Measurements from ENCODE around the gene VSTM2L.

The VSTM2L gene

DNA sequence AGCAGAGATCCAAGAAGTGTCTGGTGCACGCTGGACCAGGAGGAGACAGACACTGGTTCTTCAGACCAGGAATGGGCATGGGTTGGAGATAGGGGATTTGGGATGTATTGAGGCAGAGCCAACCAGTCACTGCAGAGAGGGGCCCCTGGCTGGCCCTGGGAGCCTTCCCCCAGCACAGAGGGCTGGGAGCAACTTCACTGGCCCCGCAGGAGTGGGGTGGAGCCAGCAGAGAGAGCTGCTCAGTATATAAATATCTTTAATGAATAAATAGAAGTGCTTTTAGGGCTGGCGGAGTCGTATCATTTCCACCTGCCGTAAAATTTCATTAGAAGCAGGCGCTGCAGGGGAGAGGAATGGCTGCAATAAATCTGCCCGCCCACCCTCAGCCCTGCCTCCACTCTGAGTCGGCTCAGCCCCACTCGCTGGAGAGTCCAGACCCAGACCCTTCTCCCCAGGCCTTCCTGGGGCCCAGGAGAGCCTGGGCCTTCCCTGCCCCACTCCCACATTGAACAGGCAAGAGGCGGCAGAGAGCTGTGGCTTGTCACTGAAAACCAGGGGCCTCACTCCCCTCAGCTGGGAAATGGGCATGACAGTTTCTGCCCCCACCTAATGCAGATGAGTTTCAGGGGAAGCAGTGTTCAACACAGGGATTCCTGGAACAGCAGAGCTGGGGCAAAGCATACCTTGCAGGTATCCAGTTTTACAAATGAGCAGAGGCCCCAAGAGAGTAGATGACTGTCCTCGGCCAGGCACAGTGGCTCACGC, 23.9 kb upstream of the VSTM2L start:
- H3K4me3 ChIP-seq (ENCODE audit: control insufficient read depth, low read depth, low read length): no peak overlapping the region
- DNase-seq (ENCODE audit: low read depth): no peak
- TF ChIP-seq, protein P1, sequence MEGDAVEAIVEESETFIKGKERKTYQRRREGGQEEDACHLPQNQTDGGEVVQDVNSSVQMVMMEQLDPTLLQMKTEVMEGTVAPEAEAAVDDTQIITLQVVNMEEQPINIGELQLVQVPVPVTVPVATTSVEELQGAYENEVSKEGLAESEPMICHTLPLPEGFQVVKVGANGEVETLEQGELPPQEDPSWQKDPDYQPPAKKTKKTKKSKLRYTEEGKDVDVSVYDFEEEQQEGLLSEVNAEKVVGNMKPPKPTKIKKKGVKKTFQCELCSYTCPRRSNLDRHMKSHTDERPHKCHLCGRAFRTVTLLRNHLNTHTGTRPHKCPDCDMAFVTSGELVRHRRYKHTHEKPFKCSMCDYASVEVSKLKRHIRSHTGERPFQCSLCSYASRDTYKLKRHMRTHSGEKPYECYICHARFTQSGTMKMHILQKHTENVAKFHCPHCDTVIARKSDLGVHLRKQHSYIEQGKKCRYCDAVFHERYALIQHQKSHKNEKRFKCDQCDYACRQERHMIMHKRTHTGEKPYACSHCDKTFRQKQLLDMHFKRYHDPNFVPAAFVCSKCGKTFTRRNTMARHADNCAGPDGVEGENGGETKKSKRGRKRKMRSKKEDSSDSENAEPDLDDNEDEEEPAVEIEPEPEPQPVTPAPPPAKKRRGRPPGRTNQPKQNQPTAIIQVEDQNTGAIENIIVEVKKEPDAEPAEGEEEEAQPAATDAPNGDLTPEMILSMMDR (conservative IDR thresholded peaks at IDR 0.05; ENCODE audit: control insufficient read depth, insufficient read depth, low read depth, low read length): no peak

DNA sequence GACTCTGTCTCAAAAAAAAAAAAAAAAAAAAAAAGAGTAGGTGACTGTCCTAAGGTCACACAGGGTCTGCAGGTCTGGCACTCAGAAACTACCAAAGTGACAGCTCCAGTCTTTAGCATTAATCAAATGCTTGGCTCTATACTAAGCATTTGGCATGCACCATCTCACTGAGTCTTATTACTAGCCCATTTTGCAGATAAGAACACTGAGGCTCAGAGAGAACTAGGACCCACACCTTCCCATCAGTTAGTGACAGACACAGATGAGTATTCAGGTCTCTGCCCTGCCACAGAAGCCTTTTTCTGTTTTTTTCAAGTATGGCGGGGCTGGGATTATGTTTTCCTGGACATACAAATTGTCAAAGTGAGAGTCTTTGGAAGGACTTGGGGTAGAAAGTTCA, 23.1 kb upstream of the VSTM2L start:
- no peak for DNase-seq (ENCODE audit: low read depth)
- TF ChIP-seq, protein P1 (conservative IDR thresholded peaks at IDR 0.05; ENCODE audit: control insufficient read depth, insufficient read depth, low read depth, low read length): no peak
- no peak overlapping the region for H3K4me3 ChIP-seq (ENCODE audit: control insufficient read depth, low read depth, low read length)

DNA sequence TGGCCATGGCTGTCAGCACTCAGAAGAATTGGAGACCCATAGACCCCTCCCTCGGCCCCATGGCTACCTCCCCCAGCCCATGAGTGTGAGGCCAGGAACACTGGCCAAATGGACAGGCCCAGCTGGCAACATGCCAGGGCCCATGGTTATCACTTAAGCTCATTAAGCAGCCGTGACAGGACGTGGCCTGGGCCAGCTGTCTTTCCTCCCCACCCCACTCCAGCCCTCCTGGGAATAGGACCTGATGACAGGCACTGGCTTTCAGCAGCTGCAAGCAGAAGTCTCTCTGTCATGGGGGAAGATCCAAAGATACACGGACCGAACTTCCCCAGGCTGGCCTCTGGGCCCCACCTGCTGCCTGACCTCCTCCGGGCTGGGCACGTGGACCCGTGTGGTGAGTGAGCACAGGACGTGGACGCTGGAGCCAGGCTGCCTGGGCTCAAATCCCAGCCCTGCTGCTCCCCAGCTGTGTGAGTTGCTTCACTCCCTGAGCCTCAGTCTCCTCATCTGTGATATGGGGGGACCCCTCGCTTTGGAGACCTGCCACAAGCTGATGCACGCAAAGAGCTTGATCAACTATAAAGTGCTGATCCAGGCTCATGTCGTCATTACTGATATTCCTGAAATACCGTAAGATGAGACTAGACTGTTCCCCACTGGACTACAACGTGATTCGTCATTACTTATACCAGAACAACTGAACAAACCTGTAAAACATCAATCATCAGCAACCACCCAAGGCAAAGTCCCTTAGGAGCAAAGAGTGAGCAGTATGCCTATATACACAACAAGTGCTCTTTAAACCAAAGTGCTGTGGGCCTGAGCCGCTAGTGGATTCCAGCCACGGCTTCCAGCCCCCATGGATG, 22.0 kb upstream of the VSTM2L start:
- DNase-seq (ENCODE audit: low read depth): peak; percentile 34
- TF ChIP-seq, protein P1 (conservative IDR thresholded peaks at IDR 0.05; ENCODE audit: control insufficient read depth, insufficient read depth, low read depth, low read length): no peak

DNA sequence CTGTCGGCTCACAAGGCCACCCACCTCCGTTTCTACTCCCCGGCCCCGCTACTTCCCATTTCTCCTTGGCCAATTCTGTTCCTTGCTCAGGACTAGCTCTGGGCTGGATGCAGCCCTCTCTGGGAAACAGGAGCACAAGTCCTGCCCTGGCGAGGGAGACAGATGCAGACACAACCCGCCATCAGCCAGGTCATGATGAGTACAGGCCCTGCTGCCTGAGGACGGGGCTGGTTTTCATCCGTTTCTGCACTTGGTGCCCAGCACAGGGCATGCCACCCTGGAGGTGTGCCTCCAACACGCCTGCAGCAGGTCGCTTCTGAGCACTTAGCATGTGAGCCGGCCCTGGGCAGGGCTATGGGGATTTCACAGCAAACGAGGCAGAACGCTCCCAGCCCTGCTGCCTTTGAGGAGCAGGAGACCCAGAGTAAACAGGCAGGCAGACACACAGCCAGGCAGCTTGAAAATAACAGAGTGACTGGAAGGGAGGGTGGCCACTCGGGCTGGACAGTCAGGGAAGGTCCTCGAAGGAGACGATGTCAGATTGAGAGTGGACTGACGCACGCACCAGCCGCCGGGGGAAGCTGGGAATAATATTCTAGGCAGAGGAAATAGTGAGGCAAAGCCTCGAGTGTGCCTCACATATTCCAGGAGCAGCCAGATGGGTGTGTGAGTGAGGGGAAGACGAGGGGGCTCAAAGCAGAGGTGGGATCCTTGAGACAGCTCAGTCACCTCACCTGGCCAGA, 21.2 kb upstream of the VSTM2L start:
- TF ChIP-seq, protein P1 (conservative IDR thresholded peaks at IDR 0.05; ENCODE audit: control insufficient read depth, insufficient read depth, low read depth, low read length): no peak
- no peak for DNase-seq (ENCODE audit: low read depth)
- H3K4me3 ChIP-seq (ENCODE audit: control insufficient read depth, low read depth, low read length): no peak overlapping the region

More for the DNA sequence above, 22.0 kb upstream of the VSTM2L start:
- no peak overlapping the region for H3K4me3 ChIP-seq (ENCODE audit: control insufficient read depth, low read depth, low read length)

DNA sequence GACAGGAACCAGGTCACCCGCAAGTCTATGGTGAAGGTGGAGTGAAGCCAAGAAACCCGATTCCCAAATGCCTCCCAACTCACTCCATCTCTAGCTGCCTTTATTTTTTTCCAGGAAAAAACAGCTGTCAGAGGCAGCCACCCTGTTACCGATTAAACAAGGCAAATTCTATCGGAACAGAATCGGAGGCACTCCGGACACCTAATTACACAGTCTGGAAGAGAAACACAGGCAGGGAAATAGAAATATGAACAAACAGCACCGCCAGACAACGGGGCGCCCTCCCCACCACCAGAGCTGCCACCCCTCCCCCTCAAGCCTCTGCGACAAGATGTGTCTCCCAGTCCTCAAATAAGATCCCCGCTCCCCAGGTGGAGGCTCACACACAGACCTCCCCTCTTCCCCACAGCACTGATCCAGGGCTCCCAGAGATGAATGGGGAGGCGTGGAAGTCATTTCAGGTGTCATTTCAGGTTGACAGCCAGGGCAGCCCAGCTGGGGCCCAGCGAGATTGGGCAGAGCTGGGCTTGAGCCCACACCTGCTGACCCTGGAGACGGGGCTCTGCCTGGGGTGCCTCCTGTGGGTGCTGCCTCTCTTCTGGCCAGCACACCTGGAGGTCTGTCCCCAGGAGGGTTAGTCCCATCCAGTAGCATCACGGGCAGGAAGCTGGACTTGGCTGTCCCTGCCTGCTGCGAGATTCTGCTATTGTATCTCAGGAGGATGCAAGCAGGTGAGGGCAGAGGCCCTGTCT, 19.8 kb upstream of the VSTM2L start:
- DNase-seq (ENCODE audit: low read depth): no peak
- TF ChIP-seq, protein P1 (conservative IDR thresholded peaks at IDR 0.05; ENCODE audit: control insufficient read depth, insufficient read depth, low read depth, low read length): no peak
- H3K4me3 ChIP-seq (ENCODE audit: control insufficient read depth, low read depth, low read length): no peak overlapping the region

DNA sequence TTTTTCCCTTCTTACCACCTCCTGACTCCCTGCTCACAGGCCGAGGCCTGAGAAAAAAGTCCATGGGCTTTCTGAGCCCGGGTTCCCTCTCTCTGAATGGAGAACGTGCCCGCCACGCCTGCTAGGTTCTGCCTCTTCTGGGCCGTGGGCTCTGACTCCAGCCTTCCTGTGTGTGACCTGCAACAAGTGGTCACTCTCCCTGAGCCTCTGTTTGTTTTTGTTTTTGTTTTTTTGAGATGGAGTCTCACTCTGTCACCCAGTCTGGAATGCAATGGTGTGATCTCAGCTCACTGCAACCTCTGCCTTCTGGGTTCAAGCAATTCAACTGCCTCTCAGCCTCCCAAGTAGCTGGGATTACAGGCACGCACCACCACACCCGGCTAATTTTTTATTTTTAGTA, 17.9 kb upstream of the VSTM2L start:
- H3K4me3 ChIP-seq (ENCODE audit: control insufficient read depth, low read depth, low read length): no peak overlapping the region
- TF ChIP-seq, protein P1 (conservative IDR thresholded peaks at IDR 0.05; ENCODE audit: control insufficient read depth, insufficient read depth, low read depth, low read length): no peak
- no peak for DNase-seq (ENCODE audit: low read depth)

Measured in fibroblast of mammary gland (primary cell).